AG04449 (cell line): Measurements from ENCODE around the gene MYOZ3.

Experiments
- CTCF ChIA-PET: fragments of 350-600 bp; formaldehyde crosslinking; extraction: SDS; loops from one replicate; lab custom pipeline; 2021; ENCODE audit warnings: antibody characterized with exemption; lab: Yijun Ruan, JAX
- POLR2A ChIA-PET: fragments of 400-600, 350-600 bp; formaldehyde crosslinking; extraction: SDS; loops from one replicate; lab custom pipeline; 2020; ENCODE audit warnings: antibody characterized with exemption, inconsistent platforms; lab: Yijun Ruan, JAX
- DNase-seq: peaks from one replicate; pipeline ENCODE4 v3.0.0-alpha.2; 2010; ENCODE audit warnings: low read depth, low spot score
- H3K4me3 ChIP-seq: 2 replicates; pipeline ENCODE4 v1.5.1; 2011; ENCODE audit warnings: low read depth, mild to moderate bottlenecking, control low read depth, low read length
- CTCF ChIP-seq: IDR thresholded peaks from one replicate; pipeline ENCODE4 v1.5.1; 2011; ENCODE audit warnings: mild to moderate bottlenecking, moderate library complexity, low read length, control low read depth, inconsistent platforms; ENCODE audit not compliant: insufficient read depth; ENCODE audit errors: missing control alignments

MYOZ3 gene

GRCh38 chr5:150665044-150665443, 4.0 kb downstream of the MYOZ3 start:
- no peak overlapping the region for H3K4me3 ChIP-seq
- DNase-seq = no peak
- TF ChIP-seq CTCF = no peak
- ChIA-PET POLR2A (no interaction called here), CTCF (interaction anchor here (1.0 to 18.8 kb wide), 5 partner anchors 9 to 102 kb away, joined by 3 to 366 read pairs (median 5); no protein-coding TSS in a partner anchor)

DNA sequence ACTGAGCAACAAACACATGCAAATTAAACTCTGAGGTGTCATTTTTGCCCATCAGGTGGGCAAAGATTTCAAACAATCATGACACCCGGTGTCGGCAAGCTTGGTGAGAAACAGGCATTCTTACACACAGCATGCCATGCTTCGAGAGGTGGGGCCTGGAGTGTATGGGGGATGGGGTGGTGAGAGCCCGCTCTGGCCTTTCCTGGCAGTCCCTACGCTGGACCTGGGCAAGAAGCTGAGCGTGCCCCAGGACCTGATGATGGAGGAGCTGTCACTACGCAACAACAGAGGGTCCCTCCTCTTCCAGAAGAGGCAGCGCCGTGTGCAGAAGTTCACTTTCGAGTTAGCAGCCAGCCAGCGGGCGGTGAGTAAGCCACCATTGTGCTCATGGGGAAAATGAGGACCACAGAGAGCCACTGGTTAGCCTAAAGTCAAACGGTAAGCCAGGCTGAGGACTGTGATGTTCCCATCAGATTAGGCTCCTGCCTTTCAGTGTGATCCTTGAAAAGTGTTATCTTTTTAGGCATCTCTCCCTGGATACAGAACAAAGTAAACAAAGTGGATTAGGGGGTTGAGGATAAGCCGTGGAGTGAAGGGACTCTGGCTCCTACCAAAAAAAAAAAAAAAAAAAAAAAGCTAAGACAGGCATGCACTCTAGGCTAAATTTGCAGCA, 9.4 kb downstream of the MYOZ3 start:
- POLR2A ChIA-PET = no interaction called here
- TF ChIP-seq CTCF = no peak
- CTCF ChIA-PET = interaction anchor here (1.1 to 7.0 kb wide), 4 partner anchors 7 to 110 kb away, joined by 5 to 55 read pairs (median 24); partner anchors contain the start of gene MYOZ3
- H3K4me3 ChIP-seq = no peak overlapping the region
- no peak for DNase-seq

DNA sequence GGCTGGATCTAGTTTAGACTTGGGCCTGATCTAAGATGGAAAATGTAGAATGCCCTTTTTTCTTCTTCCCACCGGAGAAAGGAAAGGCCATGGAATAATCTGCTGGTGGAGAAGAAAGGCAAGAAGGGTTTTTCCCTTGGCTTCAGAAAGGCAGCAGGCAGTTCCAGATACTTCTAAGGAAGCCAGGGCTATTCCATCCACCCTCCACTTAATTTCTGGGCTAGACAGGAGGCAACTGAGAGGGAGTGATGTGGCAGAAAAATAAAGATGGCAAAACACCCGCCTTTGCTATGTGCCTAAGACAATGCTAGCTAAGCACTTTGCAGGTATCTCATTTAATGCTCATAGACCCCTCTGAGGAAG, 9.9 kb downstream of the MYOZ3 start:
- no peak for DNase-seq
- ChIA-PET CTCF (interaction anchor here (1.1 to 7.0 kb wide), 5 partner anchors 8 to 110 kb away, joined by 5 to 55 read pairs (median 11); partner anchors contain the start of genes MYOZ3 and RBM22), POLR2A (no interaction called here)
- no peak overlapping the region for H3K4me3 ChIP-seq
- TF ChIP-seq CTCF = no peak

GRCh38 chr5:150671509-150672236, 10.6 kb downstream of the MYOZ3 start:
- DNase-seq = no peak
- TF ChIP-seq CTCF = no peak
- ChIA-PET CTCF (interaction anchor here (1.1 to 7.0 kb wide), 6 partner anchors 9 to 111 kb away, joined by 5 to 55 read pairs (median 8); partner anchors contain the start of genes MYOZ3 and RBM22), POLR2A (interaction anchor here (0.6 kb wide), 1 partner anchor 11 kb away, joined by 3 read pairs; no protein-coding TSS in a partner anchor)
- peak overlapping the region; percentile 59 for H3K4me3 ChIP-seq

- DNase-seq = no peak
- ChIA-PET POLR2A (no interaction called here), CTCF (interaction anchor here (1.2 to 7.0 kb wide), 6 partner anchors 13 to 214 kb away, joined by 4 to 55 read pairs (median 8); partner anchors contain the start of genes MYOZ3 and RBM22)
- no peak for TF ChIP-seq CTCF
- peak overlapping the region; percentile 59 for H3K4me3 ChIP-seq
Measured at GRCh38 chr5:150672237-150672883, 11.3 kb downstream of the MYOZ3 start.
